HepG2 (cell line): Measurements from ENCODE around the gene EDNRB.

Experiments
- CTCF ChIP-seq: sonication (generic); formaldehyde crosslinking; IDR thresholded peaks from 2 replicates; pipeline ENCODE4 v1.5.0; 2020; ENCODE audit warnings: mild to moderate bottlenecking, missing genetic modification reagents, moderate library complexity
- KDM2A ChIP-seq: sonication (generic); formaldehyde crosslinking; IDR thresholded peaks from 2 replicates; pipeline ENCODE4 v1.4.0; 2020; ENCODE audit warnings: low read depth, missing genetic modification reagents, borderline replicate concordance
- MNT ChIP-seq: fragments of 450-650 bp; IDR thresholded peaks from 2 replicates; pipeline ENCODE4 v1.6.1; 2016
- NR3C1 ChIP-seq: sonication (generic); formaldehyde crosslinking; IDR thresholded peaks from 2 replicates; pipeline ENCODE4 v1.4.0; 2020; ENCODE audit warnings: missing genetic modification reagents
- ZFP36L1 ChIP-seq: sonication (generic); formaldehyde crosslinking; IDR thresholded peaks from 2 replicates; pipeline ENCODE4 v1.8.0; 2022; ENCODE audit warnings: mild to moderate bottlenecking, missing genetic modification reagents, moderate library complexity
- ZNF737 ChIP-seq: sonication (generic); formaldehyde crosslinking; IDR thresholded peaks from 2 replicates; pipeline ENCODE4 v1.5.0; 2020; ENCODE audit warnings: missing genetic modification reagents, mild to moderate bottlenecking, borderline replicate concordance

- TF ChIP-seq KDM2A (CRISPR knock-in tag) (no peak), CTCF (CRISPR knock-in tag) (no peak), ZFP36L1 (CRISPR knock-in tag) (no peak), NR3C1 (CRISPR knock-in tag) (no peak), ZNF737 (CRISPR knock-in tag) (no peak), MNT (no peak)
Measured at GRCh38 chr13:77863144-77863543, 55.5 kb downstream of the EDNRB start.
